Stomach (tissue), 9 donors: ENCODE results near the gene COX14. TPM values are rescaled to one million over a fixed set of nuclear protein-coding genes. Genes with fewer than 3 reads are reported as not detected.
A peak's percentile ranks its signal among the peaks of the same experiment; 100 is the strongest.

Source experiments
- DNase-seq, 2 donors: peaks; one replicate each; pipeline versions ENCODE4 v3.0.0 to v3.0.0-alpha.2; 2013 to 2019
- H3K27ac ChIP-seq, 5 donors: fragments of 200-600 bp in 4 of 5; sonication (generic) in 4 of 5; one replicate each; pipeline ENCODE4 v1.5.1; 2013 to 2019; ENCODE audit warnings: mild to moderate bottlenecking in 1 of 5, moderate library complexity in 1 of 5
- H3K27me3 ChIP-seq, 3 donors: fragments of 200-600 bp; sonication (generic); one replicate each; pipeline ENCODE4 v1.5.1; 2017 to 2019; ENCODE audit warnings: mixed run types in 1 of 3
- H3K36me3 ChIP-seq, 4 donors: fragments of 200-600 bp; sonication (generic); 1 replicate in 3 of 4; 2 replicates in 1 of 4; pipeline ENCODE4 v1.5.1; 2016 to 2019
- H3K4me1 ChIP-seq, 4 donors: fragments of 200-600 bp; sonication (generic); one replicate each; pipeline ENCODE4 v1.5.1; 2016 to 2019
- H3K4me3 ChIP-seq, 4 donors: fragments of 200-600 bp; sonication (generic) in 3 of 4; one replicate each; pipeline ENCODE4 v1.5.1; 2016 to 2019; ENCODE audit warnings: mild to moderate bottlenecking in 1 of 4
- H3K9me3 ChIP-seq, 4 donors: fragments of 200-600 bp; sonication (generic); one replicate each; pipeline ENCODE4 v1.5.1; 2016 to 2019
- EP300 ChIP-seq: sonication (generic); formaldehyde crosslinking; IDR thresholded peaks from one replicate; pipeline ENCODE4 v1.6.1; 2017; ENCODE audit warnings: antibody characterized with exemption
- POLR2A ChIP-seq, 4 donors: fragments of 450-650 bp; IDR thresholded peaks; one replicate each; pipeline ENCODE4 v1.6.1; 2016; ENCODE audit warnings: antibody characterized with exemption in 4 of 4, control low read depth in 2 of 4, mild to moderate bottlenecking in 1 of 4, moderate library complexity in 1 of 4
- POLR2AphosphoS5 ChIP-seq, 3 donors: sonication (generic); formaldehyde crosslinking; IDR thresholded peaks; one replicate each; pipeline ENCODE4 v1.6.1; 2016; ENCODE audit warnings: antibody characterized with exemption in 3 of 3
- WGBS, 5 donors: extraction: QIAGEN DNeasy Blood & Tissue Kit in 3 of 5; methylation state at CpG; one replicate each; pipeline versions ENCODE4 v1.1.5 to v1.1.7; 2013 to 2018; 5-methylcytosine and 5-hydroxymethylcytosine counted together
- intact Hi-C: fragments of 100-400 bp; cut with DNase I; formaldehyde crosslinking; loops from one replicate; pipeline ENCODE4 v1.15.1; 2023; ENCODE audit warnings: low total_unique reads
- polyA plus RNA-seq, 3 donors: library from polyadenylated mRNA; stranded (reverse); fragments of 200-250 nt; gene quantifications; one replicate each; pipeline ENCODE4 v1.2.3, GENCODE V29; 2013
- total RNA-seq, 5 donors: library from RNA; depleted of rRNA; stranded (reverse); fragments of >200 nt; gene quantifications; one replicate each; pipeline versions ENCODE4 v1.1.0 to v1.2.3, GENCODE V29; 2014 to 2016
- TF ChIP-seq, protein P1 (sequence below), 7 experiments: fragments of 450-650 bp in 4 of 7; fragments of 200-600 bp in 3 of 7; sonication (generic) in 3 of 7; IDR thresholded peaks; one replicate each; pipeline ENCODE4 v1.5.1; 2016 to 2019; ENCODE audit warnings: antibody characterized with exemption in 7 of 7, control low read depth in 2 of 7, mild to moderate bottlenecking in 1 of 7
- donor health status: healthy with polysubstance abuse.
- donor health status: Bipolar disorder and iron deficiency.
- donor health status: healthy.

COX14 gene
- total and polyA plus RNA-seq, 8 donors = 9.8 to 153 (median 77.3) TPM

DNA sequence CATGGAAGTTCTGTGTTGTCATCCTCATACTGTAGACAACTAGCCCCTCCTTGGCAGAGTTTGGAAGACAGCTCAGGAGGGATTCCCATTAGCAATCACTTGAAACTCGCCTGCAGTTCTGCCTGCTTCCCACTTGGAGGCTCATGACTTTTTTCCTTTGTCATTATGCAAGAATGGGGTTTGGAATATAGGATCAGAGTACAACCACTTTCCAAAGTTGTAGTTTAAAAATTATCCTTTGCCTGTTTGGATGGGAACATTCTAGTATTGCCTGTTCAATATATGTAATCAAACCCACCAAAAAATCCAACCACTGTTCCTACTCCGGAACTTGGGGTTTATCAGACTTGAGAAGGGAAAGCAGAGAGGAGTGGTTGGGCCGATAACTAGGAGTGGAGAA, 10.4 kb upstream of the COX14 start:
- no peak for DNase-seq
- WGBS, 5 donors = 70 to 77% (median 73%) methylated on average over 3 of the region's 3 CpGs
- H3K27ac ChIP-seq = no peak overlapping the region

DNA sequence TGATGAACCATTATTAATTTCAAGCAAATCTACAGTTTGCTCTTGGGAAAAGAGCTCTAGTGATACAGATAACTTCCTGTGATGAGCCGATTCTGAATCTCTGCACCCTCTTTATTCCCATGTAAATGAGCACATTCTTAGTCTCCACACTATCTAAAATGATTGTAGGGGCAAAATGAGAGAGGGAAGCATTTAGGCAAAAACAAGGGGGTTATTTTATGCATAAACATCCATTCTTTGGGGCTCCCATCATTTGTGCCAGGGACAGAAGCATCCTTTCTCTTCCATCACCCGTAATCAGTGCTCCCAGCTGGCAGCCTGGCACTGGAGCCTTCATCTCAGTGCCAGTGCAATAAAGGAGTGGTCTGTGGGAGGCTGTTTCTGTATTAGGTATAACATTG, 9.9 kb upstream of the COX14 start:
- H3K27me3 ChIP-seq = no peaks in the 10 kb centered on the region
- TF ChIP-seq EP300 = no peak
- no peak for TF ChIP-seq POLR2A (IDR thresholded peaks at IDR 0.05)
- TF ChIP-seq, protein P1, sequence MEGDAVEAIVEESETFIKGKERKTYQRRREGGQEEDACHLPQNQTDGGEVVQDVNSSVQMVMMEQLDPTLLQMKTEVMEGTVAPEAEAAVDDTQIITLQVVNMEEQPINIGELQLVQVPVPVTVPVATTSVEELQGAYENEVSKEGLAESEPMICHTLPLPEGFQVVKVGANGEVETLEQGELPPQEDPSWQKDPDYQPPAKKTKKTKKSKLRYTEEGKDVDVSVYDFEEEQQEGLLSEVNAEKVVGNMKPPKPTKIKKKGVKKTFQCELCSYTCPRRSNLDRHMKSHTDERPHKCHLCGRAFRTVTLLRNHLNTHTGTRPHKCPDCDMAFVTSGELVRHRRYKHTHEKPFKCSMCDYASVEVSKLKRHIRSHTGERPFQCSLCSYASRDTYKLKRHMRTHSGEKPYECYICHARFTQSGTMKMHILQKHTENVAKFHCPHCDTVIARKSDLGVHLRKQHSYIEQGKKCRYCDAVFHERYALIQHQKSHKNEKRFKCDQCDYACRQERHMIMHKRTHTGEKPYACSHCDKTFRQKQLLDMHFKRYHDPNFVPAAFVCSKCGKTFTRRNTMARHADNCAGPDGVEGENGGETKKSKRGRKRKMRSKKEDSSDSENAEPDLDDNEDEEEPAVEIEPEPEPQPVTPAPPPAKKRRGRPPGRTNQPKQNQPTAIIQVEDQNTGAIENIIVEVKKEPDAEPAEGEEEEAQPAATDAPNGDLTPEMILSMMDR (IDR thresholded peaks at IDR 0.05) = no peak
- TF ChIP-seq POLR2AphosphoS5 (IDR thresholded peaks at IDR 0.05) = no peak
- 82 to 92% (median 88%) methylated on average over 2 of the region's 2 CpGs for WGBS, 5 donors
- H3K4me1 ChIP-seq = peaks cover 13 to 31% (median 24%) of the 10 kb centered on the region in 4 donors
- H3K9me3 ChIP-seq = no peaks in the 10 kb centered on the region
- H3K27ac ChIP-seq = no peak overlapping the region
- peaks cover 26 to 47% (median 42%) of the 10 kb centered on the region in 4 donors for H3K36me3 ChIP-seq
- intact Hi-C loops = loop anchor here (10.0 kb wide), 1 partner anchor 73 kb away; no protein-coding TSS in a partner anchor
- DNase-seq = no peak
- no peak overlapping the region for H3K4me3 ChIP-seq

More for the DNA sequence above, 10.4 kb upstream of the COX14 start:
- peaks cover 30 to 51% (median 47%) of the 10 kb centered on the region in 4 donors for H3K36me3 ChIP-seq
- H3K9me3 ChIP-seq = no peaks in the 10 kb centered on the region
- TF ChIP-seq, protein P1 (IDR thresholded peaks at IDR 0.05) = peak in 5 of 7 experiments; percentile 6 to 32 (median 18)
- TF ChIP-seq POLR2A (IDR thresholded peaks at IDR 0.05) = no peak
- no peak for TF ChIP-seq POLR2AphosphoS5 (IDR thresholded peaks at IDR 0.05)
- no peaks in the 10 kb centered on the region for H3K27me3 ChIP-seq
- intact Hi-C loops = loop anchor here (10.0 kb wide), 1 partner anchor 73 kb away; no protein-coding TSS in a partner anchor
- no peak overlapping the region for H3K4me3 ChIP-seq
- peaks cover 13 to 31% (median 24%) of the 10 kb centered on the region in 4 donors for H3K4me1 ChIP-seq

DNA sequence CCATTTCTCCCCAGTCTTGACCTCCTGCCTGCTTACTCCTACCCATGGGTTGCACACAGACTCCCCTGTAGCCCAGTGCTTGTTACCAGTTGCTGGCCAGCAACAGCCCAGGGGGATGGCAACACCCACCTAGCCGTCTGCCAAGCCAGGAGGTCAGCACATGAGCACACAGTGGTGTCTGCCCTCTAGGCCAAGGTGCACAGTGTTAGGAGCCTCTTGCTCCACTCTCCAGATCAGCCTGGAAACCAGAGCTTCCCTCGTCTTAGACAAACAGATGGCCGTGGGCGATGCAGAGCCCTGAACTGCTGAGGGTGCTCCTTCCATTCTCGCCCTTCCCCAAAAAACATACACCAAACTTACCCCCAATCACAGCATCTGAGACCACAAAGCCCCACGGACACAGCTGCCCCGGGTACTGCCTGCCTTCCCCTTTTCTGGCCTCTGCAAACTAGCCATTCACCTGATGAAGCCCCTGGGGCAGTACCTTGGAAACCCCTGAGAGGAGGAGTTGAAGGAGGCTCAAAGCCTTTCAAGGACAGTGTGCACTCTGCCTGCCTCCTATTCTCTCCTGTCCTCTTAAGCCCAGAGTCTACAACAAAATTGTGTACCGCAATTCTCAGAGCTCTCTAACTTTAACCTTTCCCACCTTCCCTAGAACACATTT, 9.3 kb upstream of the COX14 start:
- no peak for DNase-seq
- Histone ChIP-seq H3K27me3 (no peaks in the 10 kb centered on the region), H3K4me3 (no peak overlapping the region), H3K4me1 (peaks cover 13 to 31% (median 24%) of the 10 kb centered on the region in 4 donors), H3K9me3 (no peaks in the 10 kb centered on the region), H3K27ac (peak overlapping the region in 2 of 5 donors; percentile 20 to 47), H3K36me3 (peaks cover 24 to 40% (median 35%) of the 10 kb centered on the region in 4 donors)
- intact Hi-C loops = loop anchor here (10.0 kb wide), 1 partner anchor 72 kb away; no protein-coding TSS in a partner anchor
- TF ChIP-seq POLR2AphosphoS5 (IDR thresholded peaks at IDR 0.05) (no peak), EP300 (no peak), POLR2A (IDR thresholded peaks at IDR 0.05) (no peak)
- TF ChIP-seq, protein P1 (IDR thresholded peaks at IDR 0.05) = no peak
- WGBS, 5 donors = 60 to 75% (median 61%) methylated on average over 8 of the region's 8 CpGs

DNA sequence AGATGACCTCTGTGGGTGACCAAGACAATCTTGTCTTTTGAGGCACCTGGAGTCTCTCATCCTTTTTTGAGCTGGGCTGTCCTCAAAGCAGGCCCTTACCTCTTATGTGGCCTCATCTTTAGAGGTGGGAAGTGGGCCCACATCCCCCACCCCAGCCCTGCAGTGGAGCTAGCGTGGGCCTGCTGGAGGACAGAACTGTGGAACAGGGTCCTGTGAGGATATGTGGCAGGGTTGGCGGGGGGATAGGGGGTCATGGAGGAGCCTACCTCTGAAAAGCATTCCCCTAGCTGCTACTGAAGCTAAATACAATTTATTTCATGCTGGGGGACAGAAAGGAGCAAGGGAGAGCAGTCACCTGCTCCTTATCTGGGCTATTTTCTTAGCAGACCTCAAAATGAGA, 8.7 kb upstream of the COX14 start:
- Histone ChIP-seq H3K36me3 (peaks cover 19 to 35% (median 30%) of the 10 kb centered on the region in 4 donors), H3K4me3 (no peak overlapping the region), H3K4me1 (peaks cover 13 to 31% (median 24%) of the 10 kb centered on the region in 4 donors), H3K27ac (peak overlapping the region in 3 of 5 donors; percentile 20 to 50 (median 47)), H3K9me3 (no peaks in the 10 kb centered on the region), H3K27me3 (no peaks in the 10 kb centered on the region)
- WGBS, 5 donors = 83 to 100% (median 95%) methylated on average over 2 of the region's 2 CpGs
- intact Hi-C loops = loop anchor here (10.0 kb wide), 1 partner anchor 71 kb away; no protein-coding TSS in a partner anchor
- no peak for TF ChIP-seq POLR2AphosphoS5 (IDR thresholded peaks at IDR 0.05)
- no peak for TF ChIP-seq POLR2A (IDR thresholded peaks at IDR 0.05)
- TF ChIP-seq, protein P1 (IDR thresholded peaks at IDR 0.05) = no peak
- no peak for TF ChIP-seq EP300
- DNase-seq = no peak
